GM21390 (cell line): ENCODE results near the gene CAVIN1.
"Not testable (repeated sequence)": the region's sequence is repeated elsewhere in the genome, so short reads cannot be mapped to it uniquely, and the experiment has no call there.

Experiments used
- ATAC-seq: cut with Tn5 transposase; IDR thresholded peaks from one replicate; pipeline ENCODE4 v1.9.1; 2021; ENCODE audit not compliant: unreplicated experiment

Gene CAVIN1

GRCh38 chr17:42378959-42379594, 44.0 kb downstream of the CAVIN1 start:
- no peak for ATAC-seq

GRCh38 chr17:42378359-42378958, 44.6 kb downstream of the CAVIN1 start:
- no peak for ATAC-seq

- ATAC-seq: no peak
These were observed 49.2 kb downstream of the CAVIN1 start for GRCh38 chr17:42373896-42374295.

GRCh38 chr17:42372142-42372541, 50.9 kb downstream of the CAVIN1 start:
- ATAC-seq: no peak

- not testable (repeated sequence) for ATAC-seq
These were observed 54.1 kb downstream of the CAVIN1 start for GRCh38 chr17:42368797-42369561.

GRCh38 chr17:42368310-42368709, 54.7 kb downstream of the CAVIN1 start:
- ATAC-seq: not testable (repeated sequence)

GRCh38 chr17:42366176-42367023, 56.7 kb downstream of the CAVIN1 start:
- not testable (repeated sequence) for ATAC-seq

GRCh38 chr17:42365136-42365535, 57.9 kb downstream of the CAVIN1 start:
- ATAC-seq: no peak

GRCh38 chr17:42363767-42364585, 59.1 kb downstream of the CAVIN1 start:
- no peak for ATAC-seq

- no peak for ATAC-seq
These were observed 59.8 kb downstream of the CAVIN1 start for GRCh38 chr17:42363231-42363630.

GRCh38 chr17:42362245-42362961, 60.7 kb downstream of the CAVIN1 start:
- ATAC-seq: no peak

GRCh38 chr17:42361781-42362186, 61.3 kb downstream of the CAVIN1 start:
- no peak for ATAC-seq

- ATAC-seq: not testable (repeated sequence)
These were observed 62.7 kb downstream of the CAVIN1 start for GRCh38 chr17:42360388-42360787.

- no peak for ATAC-seq
These were observed 63.9 kb downstream of the CAVIN1 start for GRCh38 chr17:42359133-42359532.

- no peak for ATAC-seq
These were observed 64.6 kb downstream of the CAVIN1 start for GRCh38 chr17:42358434-42358833.

GRCh38 chr17:42354956-42355843, 67.9 kb downstream of the CAVIN1 start:
- ATAC-seq: no peak
